GM18498 (cell line): ENCODE results near the gene NAB1.
A peak's percentile ranks its signal among the peaks of the same experiment; 100 is the strongest.
"Not testable (repeated sequence)": the region's sequence is repeated elsewhere in the genome, so short reads cannot be mapped to it uniquely, and the experiment has no call there.

Source experiments
- ATAC-seq: cut with Tn5 transposase; IDR thresholded peaks from one replicate; pipeline ENCODE4 v1.9.1; 2021; ENCODE audit warnings: mild to moderate bottlenecking, moderate library complexity; ENCODE audit not compliant: unreplicated experiment

NAB1 gene, protein sequence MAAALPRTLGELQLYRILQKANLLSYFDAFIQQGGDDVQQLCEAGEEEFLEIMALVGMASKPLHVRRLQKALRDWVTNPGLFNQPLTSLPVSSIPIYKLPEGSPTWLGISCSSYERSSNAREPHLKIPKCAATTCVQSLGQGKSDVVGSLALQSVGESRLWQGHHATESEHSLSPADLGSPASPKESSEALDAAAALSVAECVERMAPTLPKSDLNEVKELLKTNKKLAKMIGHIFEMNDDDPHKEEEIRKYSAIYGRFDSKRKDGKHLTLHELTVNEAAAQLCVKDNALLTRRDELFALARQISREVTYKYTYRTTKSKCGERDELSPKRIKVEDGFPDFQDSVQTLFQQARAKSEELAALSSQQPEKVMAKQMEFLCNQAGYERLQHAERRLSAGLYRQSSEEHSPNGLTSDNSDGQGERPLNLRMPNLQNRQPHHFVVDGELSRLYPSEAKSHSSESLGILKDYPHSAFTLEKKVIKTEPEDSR

DNA sequence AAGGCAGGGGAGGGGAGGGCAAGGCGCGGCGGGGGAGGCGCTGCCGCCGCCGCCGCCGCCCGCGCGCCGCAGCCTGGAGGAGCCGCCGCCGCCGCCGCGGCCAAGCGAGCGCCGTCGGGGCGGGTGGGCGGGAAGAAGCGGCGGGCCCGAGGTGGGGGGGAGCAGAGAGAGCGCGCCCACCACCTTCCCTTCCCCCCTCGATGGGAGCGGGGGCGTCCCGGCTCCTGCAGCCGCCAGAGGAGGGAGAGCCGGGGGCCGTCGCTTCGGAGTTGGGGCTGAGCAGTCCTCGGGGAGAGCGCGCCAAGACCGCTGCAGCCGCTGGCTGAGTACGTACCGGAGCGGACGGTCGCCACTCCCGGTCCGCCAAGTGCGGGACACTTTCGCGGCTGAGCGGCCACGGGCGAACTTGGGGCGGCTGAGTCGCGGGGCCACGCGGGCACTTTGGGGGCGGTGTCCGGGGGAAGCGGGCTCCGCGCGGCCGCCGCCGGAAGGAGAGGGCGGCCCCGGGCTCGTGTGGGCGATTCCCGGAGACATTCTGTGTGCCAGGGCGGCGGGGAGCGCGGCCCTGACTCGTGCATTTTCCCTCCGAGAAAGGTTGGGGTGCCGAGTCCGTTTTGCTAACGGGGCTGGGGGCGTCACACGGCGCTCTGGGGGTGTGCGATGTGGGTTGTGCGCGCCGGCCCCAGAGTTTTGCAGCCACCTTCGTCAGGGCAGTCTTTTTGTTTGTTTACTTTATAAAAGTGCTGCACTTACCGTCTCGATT lies at the start of gene NAB1:
Gene NAB1, plus strand, starts transcription at position 49 of the 763 bp plus-strand sequence. CDS start 10,094 bp downstream, outside the sequence.
- peak; percentile 59 for ATAC-seq

DNA sequence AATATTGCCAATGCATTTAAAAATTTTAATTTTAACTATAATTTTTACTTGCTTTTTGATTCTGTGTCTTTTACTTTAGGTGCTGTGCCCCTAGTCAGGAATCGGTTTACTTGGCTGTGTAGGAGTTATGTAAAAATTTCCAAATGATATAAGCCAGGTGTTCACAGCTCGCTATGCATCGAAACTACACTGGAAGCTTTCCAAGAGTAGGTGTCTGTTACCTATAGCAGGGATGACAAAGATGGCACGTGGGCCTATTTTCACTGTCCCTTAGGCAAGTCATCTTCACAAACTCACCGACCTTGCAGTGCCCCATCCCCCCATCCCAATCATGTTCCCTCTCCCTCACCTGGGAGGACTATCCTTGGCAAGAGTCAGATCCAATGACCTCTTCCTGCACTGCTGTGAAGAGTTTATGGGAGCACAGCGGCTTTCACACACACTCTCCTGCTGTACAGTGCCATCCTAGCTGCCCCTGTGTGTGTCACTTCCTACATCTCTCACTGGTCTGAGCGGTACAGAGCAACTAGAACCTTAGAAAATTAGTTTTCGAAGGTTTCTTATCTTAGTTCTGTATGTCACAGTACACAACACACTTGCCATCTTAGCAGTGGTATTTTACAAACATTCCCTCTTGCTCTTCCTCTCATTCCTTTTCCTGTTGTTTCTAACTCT lies 49.2 kb upstream of the NAB1 start:
- ATAC-seq: no peak

DNA sequence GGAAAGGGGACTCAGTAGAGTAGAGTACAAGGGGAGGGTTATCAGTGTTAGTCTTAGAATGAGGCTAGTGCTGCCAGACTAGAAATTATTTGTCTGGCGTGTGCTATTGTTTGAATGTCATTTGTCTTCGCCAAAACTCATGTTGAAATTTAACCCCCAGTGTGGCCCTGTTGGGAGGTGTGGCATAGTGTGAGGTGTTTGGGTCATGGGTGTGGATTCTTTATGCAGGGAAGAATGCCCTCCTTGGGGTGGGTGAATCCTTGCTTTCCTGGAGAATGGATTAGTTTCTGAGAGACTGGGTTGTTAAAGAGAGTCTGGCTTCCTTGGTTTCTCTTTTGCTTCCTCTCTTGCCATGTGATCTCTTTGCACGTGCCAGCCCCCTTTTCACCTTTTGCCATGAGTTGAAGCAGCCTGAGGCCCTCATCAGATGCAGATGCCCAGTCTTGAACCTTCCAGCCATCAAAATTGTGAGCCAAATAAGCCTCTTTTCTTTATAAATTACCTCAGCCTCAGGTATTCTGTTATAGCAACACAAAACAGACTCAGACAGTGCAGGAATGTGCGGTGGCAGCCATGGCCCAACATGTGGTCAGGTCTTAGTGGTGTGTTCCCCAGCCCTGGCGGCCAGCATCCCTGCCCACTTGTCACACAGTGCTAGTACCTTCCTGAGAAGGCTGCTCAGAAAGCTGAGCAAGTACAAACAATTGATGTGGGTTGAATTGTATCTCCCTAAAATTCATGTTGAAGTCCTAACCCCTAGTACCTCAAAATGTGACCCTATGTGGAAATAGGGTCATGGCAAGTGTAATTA lies 48.4 kb upstream of the NAB1 start:
- ATAC-seq: no peak

DNA sequence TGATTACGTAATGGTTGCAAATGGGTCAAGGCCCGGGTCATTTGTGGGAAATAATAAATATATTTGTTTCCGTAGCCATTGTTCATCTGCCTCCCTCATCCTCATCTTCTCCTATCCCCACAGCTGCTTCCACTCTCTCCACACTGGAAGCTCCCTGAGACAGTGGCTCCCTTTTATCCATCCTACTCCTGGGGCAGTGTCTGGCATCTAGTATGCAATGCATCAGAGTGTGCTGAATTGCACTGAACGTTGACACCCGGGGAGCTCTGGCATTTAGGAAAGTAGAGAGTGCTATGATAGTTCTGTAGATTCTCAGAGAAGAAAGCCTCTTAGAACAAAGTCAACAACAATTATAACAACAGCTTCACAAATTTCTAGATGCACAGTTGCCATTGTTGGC lies 45.5 kb upstream of the NAB1 start:
- no peak for ATAC-seq

DNA sequence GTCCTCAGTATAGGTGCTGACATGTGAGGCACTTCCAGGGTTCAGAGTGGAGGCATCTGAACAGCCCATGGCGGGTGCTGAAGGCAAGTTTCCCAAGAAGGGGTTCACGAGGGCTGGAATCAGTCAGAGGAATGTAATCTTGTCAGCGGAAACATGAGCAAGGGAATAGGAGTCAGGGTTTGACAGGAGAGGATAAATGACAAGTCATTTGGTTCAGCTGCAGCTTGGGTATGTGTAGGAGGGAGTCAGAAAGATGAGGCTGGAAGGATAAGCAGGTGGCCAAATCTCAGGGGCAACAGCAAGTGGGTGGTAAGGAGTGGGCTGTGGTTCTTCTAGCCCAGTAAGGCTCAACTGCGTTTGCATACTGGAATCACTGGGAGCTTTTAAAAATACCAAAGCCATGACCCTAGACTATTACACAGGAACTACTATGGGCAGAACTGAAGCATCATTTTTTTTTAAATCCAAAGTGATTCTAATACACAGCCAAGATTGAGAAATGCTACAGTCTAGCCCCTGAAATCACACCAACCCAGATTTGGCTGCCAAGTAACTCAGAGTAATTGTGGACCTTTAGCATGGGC lies 41.8 kb upstream of the NAB1 start:
- no peak for ATAC-seq

DNA sequence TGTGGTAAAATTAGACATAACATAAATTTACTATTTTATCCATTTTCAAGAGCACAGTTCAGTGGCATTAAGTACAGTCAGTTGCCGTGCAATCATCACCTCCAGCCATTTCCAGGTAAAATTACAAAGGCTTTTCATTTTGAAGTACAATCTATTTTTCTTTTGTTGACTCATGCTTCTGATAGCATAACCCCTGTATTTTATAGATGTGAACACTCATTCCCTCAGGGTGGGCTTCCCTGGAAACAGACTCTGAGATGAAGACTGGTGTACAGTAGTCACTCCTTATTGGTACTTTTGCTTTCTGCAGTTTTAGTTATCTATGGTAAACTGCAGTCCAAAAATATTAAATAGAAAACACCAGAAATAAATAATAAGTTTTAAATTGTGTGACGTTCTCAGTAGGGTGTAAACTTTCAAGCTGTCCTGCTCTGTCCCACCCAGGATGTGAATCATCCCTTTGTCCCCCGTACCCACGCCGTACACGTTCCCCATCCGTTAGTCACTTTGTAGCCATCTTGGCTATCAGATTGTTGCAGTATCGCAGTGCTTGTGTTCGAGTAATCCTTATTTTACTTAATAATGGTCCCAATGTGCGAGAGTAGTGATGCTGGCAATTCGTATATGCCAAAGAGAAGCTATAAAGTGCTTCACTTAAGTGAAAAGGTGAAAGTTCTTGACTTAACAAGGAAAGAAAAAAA lies 41.1 kb upstream of the NAB1 start:
- ATAC-seq: no peak

DNA sequence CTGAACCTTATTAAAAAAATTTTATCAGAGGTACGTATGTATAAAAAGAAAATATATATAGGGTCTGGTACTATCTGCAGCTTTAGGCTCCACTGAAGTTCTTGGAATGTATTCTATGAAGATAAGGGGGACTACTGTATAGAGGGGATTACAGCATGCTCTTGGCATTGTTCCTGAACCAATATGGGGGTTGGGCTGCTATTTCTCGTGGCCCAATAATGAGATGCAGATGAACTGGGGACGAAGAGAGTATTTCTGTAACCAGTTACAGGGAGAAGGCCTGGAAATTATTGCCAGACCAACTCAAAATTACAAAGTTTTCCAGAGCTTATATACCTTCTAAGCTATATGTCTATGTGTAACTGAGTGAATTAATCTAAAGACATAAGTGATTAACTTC lies 40.0 kb upstream of the NAB1 start:
- ATAC-seq: not testable (repeated sequence)

DNA sequence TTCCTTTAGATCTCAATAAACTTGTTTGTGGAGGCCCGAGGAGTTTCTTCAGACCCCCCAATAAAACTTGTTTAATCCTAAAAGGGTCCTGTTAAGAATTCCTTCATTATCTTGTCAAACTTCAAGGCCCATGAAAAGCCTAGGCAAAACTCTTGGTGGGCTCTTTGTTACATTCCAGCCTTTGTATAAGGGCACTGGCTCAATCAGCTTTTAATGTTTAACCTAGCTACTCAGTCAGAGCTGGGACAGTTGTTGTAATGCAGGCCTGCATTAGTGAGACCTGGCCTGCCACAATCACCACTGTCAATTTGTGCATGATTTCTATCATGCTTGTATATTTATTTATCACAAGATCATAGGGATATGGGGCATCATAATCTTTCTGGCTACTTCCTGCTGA lies 39.5 kb upstream of the NAB1 start:
- ATAC-seq: not testable (repeated sequence)

DNA sequence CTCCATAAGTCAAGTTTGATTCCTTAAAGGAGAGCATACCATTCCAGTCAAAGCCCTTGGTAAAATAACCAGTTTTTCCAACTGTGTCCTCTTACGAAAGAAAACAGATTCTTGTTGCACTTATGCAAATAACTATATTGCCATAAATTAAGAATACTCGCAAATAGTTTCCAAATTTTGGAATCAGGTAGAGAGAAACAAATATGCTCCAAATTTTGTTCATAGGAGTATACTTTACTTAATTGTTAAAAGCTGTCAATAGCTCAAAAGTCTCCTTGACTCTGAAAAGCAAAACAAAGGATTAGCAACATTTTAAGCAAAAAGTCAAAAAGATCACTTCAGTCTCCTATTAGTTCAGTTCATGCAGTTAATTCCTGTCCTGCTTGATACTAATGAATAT lies 38.4 kb upstream of the NAB1 start:
- ATAC-seq: not testable (repeated sequence)

DNA sequence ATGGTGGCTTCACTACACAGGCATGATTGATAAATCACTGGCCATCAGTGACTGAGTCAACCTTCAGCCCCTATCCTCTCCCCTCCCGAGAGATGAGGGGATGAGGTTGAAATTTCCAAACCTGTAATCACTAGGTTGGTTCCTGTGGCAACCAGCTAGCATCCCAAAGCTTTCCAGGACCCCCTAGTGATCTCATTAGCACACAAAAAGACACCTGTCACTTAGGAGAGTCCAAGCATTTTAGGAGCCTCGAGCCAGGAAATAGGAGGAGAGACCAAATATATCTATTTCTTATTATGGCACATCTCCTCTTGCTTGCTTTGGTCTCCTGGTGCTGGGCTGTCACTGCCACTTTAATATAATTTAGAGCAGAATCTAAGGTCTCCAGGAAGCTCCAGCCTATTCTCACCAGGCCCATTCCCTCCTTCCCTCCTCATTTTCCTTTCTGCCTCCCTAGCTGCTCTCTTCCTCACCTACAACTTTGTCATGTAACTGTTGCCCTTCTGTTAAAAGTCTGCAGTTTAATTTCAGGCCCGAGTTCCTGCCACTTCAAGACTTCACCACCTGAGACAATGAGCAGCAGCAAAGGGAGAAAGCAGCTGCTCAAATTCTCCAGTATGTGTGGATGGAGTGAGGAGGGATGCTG lies 33.2 kb upstream of the NAB1 start:
- no peak for ATAC-seq

DNA sequence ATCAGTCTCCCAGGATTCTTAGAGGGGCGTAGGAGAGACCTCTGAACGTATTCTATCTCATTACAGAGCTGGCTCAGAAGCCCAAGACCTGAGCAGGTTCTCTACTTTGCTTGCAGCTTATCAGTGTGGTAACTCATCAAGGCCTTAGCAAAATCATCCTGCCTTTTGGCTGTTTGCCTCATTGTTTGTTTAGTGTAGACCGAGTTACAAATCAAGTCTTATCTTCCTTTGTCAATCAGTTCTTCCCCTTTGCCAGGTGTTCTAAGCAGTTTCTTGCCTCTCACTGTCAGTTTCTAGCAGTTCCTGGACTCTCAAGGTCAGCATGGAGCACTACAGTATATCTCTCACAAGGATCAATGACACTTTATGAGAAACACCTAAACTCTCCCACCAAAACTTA lies 30.9 kb upstream of the NAB1 start:
- ATAC-seq: no peak

DNA sequence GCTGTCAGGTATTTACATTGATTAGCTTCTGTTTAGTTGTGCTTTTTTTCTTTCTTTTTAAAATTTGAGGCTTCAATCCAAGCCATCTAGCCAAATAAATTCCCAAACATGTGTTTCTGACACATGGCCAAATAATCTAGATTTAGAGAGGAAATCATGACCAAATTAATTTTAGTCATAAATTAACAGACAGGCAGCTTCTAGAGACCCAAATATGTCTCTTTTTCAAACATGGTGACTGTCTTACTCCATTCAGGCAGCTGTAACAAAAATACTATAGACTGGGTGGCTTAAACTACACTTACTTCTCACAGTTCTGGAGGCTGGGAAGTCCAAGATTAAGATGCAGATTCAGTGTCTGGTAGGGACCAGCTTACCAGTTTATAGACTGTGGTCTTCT lies 23.2 kb upstream of the NAB1 start:
- no peak for ATAC-seq

DNA sequence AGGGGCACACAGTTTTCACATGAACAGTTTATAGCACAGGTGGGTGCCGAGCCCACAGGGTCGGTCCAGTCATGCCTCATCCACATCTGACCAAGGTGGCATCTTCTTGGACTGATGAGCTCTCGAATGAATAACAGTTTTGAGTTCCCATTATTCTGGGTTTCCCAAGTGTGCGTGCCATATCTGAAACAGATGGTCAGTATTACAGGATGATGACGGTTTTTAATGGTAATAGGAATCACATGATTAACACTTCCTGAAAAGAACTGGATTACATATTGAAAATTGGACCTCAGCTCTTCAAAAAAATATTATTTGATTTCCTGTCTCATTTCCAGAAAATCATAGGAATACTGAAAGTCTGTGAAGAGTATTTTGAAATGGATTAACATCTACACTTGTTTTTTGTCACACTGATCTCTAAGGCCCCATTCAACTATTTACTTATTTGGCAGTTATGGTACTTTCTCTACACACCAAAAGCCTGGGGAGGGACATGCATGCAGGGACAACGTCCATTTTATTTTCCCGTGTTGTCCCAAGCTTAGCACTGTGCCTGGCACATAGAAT lies 22.2 kb upstream of the NAB1 start:
- ATAC-seq: no peak

DNA sequence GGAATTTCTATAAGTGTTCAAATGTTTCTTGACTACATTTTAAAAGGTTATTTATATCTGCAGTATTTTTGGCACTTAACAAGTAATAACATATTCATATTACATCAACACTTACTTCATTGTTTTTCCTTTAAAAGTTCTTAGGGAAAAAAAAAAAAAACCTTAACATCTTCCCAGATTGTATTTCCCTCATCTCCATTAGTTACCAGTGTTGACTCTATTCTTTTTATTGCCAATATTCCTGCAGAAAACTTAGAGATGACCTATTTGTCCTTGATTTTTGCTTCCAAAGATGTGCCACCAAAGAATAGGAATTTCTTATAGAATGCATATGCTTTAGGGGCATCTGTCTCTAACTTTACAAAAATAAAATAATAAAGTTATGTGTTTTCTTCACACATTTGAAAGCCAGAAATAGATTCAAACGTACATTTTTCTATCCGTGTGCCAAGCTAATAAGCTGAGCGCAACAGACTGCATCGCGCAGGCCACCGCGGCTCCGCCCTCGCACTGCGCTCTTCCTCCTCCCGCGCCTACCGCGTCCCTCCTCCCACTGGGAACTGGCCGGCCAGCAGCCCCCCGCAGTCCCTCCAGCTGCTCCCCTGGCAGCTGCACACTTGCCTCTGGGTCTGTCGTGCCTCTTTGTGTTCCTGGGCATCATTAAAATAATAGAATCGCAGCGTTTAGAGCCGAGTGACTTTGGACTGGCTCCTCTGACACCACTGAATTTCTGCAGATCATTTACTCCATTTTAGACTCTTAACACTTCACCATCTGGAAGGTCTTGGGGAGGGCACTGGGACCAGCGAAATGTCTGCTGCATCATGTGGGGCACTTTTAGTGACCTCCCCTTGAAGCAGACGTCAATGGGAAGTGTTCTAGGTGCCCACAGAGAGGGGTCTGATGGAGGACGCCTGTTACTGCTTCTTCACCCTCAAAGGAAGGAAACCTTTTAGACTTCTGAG lies 21.2 kb upstream of the NAB1 start:
- peak; percentile 88 for ATAC-seq

DNA sequence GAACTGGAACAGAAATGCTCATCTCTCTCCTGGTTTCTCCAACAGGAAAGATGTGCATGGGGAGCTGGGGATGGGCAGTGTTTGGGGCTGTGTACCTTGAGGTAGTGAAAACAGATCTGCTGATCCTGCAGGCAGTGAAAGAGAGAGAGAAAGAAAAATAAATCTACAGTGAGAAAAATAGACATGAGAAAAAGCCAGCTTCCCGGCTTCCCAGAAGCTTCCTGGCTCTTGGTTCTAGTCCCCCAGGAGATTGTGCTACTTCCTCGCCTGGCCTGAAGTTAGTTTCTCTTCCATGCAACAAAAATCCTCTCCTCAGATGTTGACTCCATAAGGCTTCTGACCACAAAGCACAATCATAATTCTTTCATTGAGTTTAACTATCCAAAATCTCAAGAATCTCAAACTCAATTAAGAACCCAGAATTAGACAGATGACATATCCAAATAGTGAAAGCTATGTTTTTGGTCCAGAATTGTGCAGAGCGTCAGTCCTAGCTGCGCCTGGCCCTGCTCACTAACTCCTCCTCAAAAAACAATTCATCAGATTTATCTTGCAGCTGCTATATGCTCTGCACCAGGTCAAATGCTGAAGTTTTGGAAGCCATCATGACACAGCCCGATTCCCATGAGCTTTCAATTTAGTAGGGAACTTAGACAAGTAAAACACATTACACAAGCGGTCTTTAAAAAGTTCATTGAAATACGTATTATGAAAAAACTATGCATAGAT lies 20.1 kb upstream of the NAB1 start:
- ATAC-seq: no peak

DNA sequence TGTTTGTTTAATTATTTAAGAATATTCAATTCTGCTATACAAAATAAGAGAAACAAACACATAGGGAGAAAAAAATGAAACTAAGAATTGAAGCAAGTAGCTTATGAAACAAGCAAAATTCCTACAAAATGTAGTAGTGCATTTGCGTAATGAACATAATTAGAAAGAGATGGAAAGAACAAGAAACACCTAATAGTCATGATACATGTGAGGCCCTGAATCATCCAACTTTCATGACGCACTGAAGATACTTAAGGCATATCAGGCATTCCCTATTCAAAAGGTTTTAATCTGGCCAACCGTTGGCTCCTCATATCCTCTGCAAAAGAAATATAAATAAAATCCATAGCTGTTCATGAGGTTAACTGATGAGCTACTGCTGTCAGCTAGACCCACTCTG lies 14.5 kb upstream of the NAB1 start:
- ATAC-seq: no peak

DNA sequence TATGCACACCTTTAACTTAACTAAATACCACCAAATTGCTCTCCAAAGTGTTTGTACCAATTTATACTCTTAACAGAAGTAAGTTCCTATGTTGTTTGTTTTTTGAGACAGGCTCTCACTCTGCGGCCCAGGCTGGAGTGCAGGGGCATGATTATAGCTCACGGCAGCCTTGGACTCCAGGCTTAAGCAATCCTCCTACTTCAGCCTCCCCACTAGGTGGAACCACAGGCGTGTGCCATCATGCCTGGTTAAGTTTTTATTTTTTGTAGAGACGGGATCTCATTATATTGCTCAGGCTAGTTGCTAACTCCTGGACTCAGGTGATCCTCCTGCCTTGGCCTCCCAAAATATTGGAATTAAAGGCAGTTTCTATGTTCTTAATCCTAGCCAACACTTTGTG lies 13.1 kb upstream of the NAB1 start:
- no peak for ATAC-seq
